Amygdala (tissue), 56 donors: ENCODE measurements around the gene PHACTR4.
"Not testable (repeated sequence)": the region's sequence is repeated elsewhere in the genome, so short reads cannot be mapped to it uniquely, and the experiment has no call there.

ENCODE experiments used
- DNase-seq, 56 donors: peaks; one replicate each; lab custom pipeline; 2025; lab: John Stamatoyannopoulos, UW

PHACTR4 gene

DNA sequence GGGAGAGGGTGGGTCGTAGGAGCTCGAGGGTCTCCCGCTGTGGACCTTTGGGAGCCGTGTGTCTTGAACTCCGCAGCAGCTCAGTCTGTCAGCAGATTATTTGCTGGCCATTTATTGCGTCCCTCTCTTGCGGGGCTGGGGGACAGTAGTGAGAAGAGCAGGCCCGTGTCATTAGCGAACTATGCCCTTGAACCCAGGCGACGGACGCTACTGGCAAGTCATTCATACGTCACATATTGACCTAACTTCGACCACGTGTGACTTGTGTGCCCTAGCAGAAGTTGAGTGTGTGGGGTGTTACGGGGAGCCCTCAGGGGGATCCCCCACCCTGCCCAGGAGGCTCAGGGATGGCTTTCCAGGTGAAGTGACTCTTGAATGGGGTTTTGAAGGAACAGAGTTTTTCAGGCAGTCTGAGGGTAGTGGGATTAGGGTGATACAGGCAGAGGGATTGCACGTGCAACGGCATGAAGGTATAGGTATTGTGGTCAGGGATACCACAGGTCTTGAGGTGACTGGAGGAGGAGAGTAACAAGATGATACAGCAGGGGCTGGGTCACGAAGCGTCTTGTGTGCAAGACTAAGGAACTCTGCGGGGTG, 149.3 kb downstream of the PHACTR4 start:
- DNase-seq, result peak in 1 of 56 donors; percentile 29

DNA sequence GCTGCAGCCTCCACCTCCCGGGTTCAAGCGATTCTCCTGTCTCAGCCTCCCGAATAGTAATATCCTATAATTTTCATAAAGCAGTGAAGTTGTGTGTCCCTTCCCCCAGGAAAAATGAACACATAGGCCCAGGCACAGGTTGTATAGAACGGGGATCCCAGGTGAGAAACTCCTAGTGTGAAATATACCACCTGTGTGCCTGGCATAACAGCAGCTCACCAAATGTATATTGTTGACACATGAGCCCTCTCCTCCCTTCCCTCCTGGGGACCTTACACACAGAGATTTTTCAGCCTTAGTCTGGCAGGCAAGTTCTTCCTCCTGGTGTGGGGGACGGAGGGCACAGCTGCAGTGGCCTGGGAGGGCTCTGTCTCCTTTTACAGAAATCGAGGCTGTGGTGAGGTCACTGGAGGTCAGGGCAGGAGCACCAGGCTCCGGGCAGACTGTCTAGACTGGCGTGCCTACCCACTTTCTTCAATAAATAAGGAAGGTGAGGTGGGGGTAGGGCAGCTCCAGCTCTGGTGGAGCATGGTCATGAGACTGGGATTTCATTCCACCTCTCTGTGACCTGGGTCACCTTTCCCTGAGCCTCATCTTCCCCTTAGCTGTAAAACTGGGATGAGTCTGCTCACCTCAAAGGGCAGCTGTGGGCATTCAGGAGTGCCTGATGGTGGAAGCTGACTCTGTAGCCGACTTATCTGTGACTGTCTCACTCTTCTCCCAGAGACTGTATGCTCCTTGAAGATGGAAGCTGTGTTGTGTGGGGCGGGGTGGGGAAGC, 150.6 kb downstream of the PHACTR4 start:
- no peak for DNase-seq

DNA sequence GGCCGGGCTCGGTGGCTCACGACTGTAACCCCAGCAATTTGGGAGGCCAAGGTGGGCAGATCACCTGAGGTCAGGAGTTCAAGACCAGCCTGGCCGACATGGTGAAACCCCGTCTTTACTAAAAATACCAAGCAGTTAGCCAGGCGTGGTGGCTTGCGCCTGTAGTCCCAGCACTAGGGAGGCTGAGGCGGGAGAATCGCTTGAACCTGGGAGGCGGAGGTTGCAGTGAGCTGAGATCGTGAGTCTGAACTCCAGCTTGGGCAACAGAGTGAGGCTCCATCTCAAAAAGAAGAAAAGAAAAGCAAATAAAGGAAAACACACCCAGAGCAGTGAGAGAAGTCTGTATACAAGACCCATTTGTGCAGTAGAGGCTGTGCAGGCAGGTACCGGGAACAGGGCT, 151.3 kb downstream of the PHACTR4 start:
- not testable (repeated sequence) for DNase-seq

DNA sequence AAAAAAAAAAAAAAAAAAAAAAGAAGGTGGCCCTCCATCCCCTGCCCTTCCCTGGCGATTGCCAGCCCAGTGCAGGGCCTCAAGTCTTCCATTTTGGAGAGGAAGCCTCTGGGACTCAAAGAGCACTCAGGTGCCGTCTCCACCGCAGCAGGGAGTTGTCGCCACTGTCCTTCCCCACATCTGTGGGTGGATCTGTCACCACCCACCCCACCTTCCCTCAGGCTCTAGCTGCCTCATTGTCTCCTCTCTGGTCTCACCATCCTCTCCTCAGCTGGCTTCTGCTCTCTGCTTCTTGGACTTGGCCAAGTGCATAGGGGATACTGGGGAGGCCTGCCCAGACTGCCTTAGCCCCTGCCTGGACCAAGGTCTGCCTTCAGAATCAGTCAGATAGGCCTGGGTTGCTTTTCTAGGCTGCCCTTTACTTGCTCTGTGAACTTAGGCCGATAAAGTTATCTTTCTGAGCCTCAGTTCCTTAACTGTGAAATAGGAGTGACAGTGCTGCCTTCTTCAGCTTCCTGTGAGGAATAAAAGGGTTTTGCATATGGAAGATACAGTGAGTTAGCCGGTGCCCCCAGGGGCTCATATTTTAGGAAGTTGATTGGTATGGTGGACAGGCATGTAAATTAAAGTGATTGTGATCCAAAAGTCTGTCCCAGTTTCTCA, 152.1 kb downstream of the PHACTR4 start:
- no peak for DNase-seq

DNA sequence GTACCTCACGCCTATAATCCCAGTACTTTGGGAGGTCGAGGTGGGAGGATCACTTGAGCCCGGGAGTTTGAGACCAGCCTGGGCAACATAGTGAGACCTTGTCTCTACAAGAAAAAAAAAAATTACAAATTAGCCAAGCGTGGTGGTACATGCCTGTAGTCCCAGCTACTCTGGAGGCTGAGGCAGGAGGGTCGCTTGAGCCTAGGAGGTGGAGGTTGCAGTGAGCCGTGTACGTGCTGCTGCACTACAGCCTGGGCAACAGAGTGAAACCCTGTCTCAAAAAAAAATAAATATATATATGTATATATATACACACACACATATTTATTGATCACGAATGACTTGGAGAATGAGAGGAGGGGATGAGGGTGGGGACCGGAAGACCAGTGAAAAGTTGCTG, 153.0 kb downstream of the PHACTR4 start:
- DNase-seq, result not testable (repeated sequence)

DNA sequence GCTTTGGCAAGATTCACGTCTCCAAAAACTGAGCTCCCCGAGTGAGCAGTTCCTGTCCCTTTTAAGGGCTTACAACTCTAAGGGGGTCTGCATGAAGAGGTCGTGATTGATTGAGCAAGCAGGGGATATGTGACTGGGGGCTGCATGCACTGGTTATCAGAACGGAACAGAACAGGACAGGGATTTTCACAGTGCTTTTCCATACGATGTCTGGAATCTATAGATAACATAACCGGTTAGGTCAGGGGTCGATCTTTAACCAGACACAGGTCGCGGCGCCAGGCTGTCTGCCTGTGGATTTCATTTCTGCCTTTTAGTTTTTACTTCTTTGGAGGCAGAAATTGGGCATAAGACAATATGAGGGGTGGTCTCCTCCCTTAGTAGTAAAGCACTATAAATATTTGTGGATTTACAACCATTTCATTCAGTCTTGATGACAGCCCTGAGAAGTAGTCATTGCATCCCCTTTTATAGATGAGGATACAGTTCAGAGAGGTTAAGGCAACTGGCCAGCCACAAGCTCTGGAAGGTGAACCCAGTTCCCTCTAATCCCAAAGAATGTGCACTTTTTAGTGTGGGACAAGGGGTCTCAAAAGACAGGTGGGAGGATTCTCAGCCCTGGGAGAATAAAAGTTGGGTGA, 155.6 kb downstream of the PHACTR4 start:
- not testable (repeated sequence) for DNase-seq

DNA sequence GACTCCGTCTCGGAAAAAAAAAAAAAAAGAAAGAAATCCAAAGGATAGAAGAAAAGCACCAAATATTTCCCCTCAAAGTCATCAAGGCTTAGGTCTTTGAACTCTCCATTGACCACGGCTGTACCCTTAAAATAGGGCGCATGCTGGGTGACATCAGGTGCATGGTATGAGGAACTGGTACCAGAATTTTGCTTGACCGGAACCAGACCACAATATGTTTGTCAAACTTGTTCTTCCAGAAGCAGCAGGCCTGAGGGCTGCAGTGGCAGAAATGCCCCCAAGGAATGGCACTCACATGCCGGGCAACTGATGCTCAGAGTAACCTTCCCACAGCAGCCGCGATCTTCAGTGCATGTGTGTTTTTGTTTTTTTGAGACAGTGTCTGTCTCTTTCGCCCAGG, 157.3 kb downstream of the PHACTR4 start:
- no peak for DNase-seq

DNA sequence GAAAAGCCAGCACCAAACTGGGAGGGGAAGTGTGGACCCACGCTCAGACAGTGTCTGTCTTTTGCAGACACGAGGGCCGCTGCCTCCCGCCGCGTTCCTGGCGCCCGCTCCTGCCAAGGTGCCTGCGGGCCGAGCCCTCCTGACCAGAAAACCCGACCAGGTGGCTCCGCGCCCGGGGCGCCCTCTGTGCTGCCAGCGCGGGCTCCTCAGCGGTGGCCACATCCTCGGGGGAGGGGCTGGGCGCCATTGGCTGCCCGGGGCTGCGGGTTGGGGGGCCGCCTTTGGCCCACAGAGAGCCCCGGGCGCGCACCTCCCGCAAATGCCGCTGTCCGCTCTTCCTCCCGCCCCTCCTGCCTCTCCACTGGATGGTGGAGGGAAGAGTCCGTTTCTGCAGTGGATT, 160.9 kb downstream of the PHACTR4 start:
- DNase-seq, result no peak

DNA sequence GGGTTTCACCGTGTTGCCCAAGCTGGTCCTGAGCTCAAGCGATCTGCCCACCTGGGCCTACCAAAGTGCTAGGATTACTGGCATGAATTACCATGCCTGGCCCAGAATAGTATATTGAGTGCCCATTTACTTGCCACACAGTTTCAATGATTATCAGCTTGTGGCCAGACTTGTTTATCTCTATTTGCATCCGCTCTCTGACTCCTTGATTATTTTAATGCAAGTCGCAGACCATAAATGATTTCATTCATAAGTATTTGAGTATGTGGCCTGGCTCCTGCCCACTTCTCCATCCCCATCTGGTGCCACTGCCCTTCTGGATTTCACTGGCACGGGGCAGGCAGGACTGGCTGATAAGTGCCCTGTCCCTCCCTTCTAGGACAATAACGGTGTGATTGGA, 165.1 kb downstream of the PHACTR4 start:
- DNase-seq, result no peak

DNA sequence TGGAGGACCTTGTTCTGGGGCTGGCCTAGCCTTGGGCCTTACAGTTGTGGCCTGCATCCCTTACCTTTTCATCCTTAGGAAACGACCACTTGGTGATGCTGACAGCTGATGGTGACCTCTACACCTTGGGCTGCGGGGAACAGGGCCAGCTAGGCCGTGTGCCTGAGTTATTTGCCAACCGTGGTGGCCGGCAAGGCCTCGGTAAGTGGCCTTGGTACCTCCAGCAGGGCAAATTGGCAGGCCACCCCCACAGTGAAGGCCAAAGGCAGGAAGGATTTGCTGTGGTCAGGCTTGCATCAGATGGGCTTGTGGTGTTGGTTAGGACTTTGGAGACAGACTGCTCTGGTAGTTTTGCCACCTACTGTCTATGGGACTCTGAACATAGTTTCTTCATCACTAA, 165.6 kb downstream of the PHACTR4 start:
- no peak for DNase-seq

DNA sequence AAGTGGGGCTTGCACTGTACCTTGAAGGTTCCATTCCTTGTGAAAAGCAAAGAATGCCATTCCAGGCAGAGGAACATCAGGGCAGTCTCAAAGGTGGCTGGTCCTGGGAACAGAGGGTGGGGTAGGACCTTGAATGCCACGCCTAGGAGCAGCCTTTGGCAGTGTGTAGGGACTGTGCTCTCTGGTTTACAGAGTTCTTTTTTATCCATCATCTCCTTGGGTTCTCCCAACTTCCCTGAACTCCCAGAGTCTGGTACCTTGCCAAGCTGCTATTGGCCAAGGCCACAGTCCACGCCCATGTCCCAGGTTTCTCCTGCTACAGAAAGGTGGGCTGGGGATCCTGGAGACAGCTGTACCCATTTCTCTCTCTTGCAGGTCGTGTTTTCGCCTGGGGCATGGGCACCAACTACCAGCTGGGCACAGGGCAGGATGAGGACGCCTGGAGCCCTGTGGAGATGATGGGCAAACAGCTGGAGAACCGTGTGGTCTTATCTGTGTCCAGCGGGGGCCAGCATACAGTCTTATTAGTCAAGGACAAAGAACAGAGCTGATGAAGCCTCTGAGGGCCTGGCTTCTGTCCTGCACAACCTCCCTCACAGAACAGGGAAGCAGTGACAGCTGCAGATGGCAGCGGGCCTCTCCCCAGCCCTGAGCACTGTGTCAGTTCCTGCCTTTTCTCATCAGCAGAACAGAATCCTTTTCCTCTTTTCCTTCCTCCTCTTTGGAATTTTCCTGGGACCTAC, 168.1 kb downstream of the PHACTR4 start:
- DNase-seq, result peak in 24 of 56 donors; percentile 2 to 62 (median 18)

DNA sequence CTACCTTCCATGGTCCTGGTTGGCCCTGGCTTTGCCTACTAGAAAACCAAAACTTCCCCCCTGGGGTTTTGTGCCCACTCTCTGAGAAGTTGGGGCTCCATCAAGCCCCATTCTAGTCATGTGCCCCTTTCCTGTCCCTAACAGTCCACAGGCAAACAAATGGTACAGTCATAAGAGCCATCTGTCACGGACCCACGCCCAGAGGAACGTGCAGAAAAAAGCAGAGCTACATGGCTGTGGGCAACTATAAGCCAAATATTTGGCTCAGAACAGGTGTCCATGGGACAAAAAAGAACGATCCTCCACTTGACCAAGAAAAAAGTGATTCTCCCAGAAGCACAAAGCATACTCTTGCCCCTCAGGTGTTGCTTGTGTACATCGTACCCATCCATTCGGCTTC, 168.7 kb downstream of the PHACTR4 start:
- no peak for DNase-seq

DNA sequence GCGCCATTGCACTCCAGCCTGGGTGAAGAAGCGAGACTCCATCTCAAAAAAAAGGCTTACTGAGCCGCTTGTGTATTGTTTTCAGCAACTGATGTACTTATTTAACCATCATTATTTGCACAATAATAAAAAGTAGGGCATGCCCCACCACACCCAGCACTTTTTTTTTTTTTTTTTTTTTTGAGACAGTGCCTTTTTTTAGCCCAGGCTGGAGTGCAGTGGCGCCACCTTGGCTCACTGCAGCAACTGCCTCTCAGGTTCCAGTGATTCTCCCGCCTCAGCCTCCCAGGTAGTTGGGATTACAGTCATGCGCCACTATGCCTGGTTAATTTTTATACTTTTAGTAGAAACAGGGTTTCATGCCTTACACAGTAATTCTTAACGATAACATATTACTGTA, 171.1 kb downstream of the PHACTR4 start:
- no peak for DNase-seq

DNA sequence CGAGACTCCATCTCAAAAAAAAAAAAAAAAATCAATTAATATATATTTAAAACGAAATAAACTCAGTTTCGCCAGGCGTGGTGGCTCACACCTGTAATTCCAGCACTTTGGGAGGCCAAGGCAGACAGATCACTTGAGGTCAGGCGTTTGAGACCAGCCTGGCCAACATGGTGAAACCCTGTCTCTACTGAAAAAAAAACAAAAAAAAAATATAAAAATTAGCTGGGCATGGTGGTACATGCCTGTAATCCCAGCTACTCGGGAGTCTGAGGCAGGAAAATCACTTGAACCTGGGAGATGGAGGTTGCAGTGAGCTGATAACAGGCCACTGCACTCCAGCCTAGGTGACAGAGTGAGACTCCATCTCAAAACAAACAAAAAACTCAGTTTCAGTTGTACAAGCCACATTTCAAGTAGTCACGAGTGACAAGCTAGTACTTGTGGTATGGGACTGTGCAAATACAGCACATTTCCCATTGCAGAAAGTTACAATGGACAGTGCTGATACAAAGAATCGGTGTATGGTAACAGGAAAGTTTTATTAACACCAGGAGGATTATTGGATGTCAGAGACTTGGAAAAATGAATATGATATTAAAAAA, 172.0 kb downstream of the PHACTR4 start:
- not testable (repeated sequence) for DNase-seq

DNA sequence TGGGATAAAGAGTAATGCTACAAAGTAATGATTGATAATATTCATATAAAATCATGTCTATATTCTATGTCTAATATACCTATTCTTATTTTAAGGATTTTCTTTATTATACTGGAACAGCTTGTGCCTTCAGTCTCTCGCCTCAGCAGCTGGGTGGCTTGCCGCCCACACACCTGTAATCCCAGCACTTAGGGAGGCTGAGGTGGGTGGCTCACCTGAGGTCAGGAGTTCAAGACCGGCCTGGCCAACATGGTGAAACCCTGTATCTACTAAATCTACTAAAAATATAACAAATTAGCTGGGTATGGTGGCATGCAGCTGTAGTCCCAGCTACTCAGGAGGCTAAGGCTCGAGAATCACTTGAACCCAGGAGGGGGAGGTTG, 175.7 kb downstream of the PHACTR4 start:
- no peak for DNase-seq

DNA sequence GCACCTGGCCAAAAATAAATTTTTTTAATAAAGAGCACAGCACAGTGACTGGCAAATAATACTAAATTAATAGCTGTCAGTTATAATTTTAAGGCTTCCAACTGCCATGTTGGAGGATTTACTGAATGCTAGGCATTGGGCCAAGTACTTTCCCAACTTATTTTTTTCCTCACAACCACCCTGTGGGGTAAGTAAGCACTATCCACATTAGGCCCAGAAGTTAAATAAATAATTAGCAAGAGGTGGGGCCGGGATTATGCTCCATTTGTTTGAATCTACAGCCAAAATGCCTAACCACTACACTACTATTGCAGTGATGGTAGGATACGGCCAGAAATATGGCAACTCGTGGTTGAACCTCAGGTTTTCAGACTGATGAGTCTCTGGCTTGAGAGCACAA, 178.8 kb downstream of the PHACTR4 start:
- no peak for DNase-seq
